ENCODE measurements around the gene DLGAP1.

DLGAP1 gene

DNA sequence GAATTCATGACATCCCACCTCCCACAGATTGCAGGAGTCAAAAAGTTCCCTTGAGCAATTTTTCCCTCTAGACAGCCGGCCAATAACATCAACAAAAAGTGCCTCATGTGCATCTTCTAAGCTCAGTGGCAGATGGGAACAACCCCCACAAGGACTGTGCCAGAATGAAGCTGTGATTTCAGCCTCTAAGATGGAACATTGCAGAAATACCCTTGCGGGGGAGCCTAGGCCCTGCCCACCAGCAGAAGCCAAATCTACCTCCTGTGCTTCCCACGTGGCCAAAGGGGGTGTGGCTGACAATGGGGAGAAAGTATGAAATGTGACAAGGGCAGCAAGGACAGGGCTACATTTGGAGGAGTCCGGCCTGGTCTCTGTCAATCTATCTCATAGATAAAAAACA lies 522.8 kb downstream of the DLGAP1 start:
- Mint-ChIP-seq H3K27me3 (no peaks in the 10 kb centered on the region), H3K9me3 (no peaks in the 10 kb centered on the region), H3K4me1 (ENCODE audit: low read depth) (no peaks in the 10 kb centered on the region), H3K27ac (no peak overlapping the region), H3K4me3 (no peak overlapping the region), H3K36me3 (ENCODE audit: low read depth) (no peaks in the 10 kb centered on the region)
- intact Hi-C loops (cut with micrococcal nuclease), result no loop called here

DNA sequence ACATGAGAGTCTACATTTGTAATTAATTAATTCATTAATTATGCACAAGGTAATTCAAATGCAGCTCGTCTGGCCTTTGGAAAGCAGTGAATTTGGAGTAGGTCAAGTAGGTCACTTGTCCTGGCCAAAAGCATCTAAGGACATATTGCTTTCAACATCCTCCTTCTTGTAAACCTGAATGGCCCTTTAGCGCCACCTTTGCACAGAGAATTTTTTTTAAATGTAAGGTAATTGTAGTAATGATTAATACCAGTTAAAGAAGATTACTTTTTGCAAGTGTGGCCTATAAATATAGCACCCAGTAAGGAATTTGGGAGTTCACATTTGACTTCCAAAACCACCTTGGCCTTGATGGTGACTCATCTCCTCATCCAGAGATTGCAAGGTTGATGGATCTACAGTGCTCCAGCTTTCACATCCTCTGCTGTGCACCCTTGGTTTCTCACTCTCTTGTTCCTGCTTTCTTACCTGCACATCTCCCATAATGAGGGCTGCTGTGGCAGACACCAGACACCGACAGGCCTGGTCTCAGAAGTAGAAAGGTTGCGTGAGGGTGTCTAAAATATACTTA lies 523.5 kb downstream of the DLGAP1 start:
- no peak overlapping the region for H3K4me3 Mint-ChIP-seq
- intact Hi-C loops (cut with micrococcal nuclease), result no loop called here
- H3K27me3 Mint-ChIP-seq, result no peaks in the 10 kb centered on the region
- H3K4me1 Mint-ChIP-seq (ENCODE audit: low read depth), result no peaks in the 10 kb centered on the region
- H3K9me3 Mint-ChIP-seq, result no peaks in the 10 kb centered on the region
- H3K27ac Mint-ChIP-seq, result no peak overlapping the region
- H3K36me3 Mint-ChIP-seq (ENCODE audit: low read depth), result no peaks in the 10 kb centered on the region

DNA sequence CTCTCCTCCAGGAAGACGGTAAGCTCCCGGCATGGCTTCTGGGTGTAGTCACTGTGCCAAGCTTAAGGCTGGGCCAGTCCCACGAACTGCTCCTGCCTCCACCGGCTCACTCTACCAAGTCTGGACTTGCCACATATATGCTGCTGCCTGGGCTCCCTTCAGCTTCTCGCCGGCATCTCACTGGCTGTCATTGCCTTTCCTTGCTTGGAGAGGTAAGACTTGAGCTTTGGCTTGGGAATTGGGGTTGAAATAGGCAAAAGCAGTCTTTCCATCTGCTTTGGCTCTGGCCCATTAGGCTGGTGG lies 524.1 kb downstream of the DLGAP1 start:
- intact Hi-C loops (cut with micrococcal nuclease), result no loop called here
- H3K27me3 Mint-ChIP-seq, result no peaks in the 10 kb centered on the region
- no peaks in the 10 kb centered on the region for H3K4me1 Mint-ChIP-seq (ENCODE audit: low read depth)
- no peaks in the 10 kb centered on the region for H3K9me3 Mint-ChIP-seq
- no peak overlapping the region for H3K4me3 Mint-ChIP-seq
- H3K36me3 Mint-ChIP-seq (ENCODE audit: low read depth), result no peaks in the 10 kb centered on the region
- H3K27ac Mint-ChIP-seq, result no peak overlapping the region

DNA sequence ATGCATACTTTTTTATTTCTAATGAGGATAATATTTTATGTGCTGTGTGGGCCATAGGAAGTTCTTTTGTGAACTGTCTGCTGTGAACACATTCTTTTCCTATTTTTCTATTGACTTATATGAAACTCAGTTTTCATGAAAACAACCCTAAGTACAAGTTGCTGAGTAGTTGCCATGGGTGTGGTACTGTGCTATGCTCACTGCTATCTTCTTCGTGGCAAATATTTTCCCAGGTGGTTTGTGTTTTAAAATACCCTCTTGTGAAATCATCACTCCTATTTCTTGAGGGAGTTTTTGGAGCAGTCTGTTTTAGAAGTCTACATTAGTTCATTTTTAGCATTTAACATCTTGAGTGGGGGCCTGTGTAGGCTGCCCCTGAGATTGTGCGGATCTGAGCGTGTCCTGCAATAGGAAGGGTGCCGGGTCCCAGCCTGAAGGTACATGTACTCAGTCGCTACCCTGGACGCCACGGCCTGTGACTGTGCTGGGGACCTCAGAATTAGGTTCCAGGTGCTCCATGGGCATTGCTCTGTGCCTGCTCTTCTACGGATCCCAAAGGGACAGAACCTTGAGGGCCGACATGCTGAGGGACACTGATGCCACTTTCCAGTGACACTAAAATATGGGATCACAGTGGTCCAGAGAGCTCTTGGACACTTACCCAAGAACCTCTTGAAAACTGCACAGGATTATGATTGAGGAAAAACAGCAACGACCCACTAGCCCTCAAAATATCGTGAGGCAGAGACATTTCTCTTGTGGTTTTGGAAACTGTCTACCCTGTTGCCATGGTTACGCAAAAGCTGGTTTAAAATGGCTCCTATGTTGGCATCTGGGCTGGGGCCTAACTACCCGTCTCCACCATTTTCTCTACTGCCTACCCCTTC lies 524.7 kb downstream of the DLGAP1 start:
- intact Hi-C loops (cut with micrococcal nuclease), result no loop called here
- Mint-ChIP-seq H3K4me3 (no peak overlapping the region), H3K27me3 (peaks cover under 1% of the 10 kb centered on the region), H3K9me3 (no peaks in the 10 kb centered on the region), H3K27ac (no peak overlapping the region), H3K4me1 (ENCODE audit: low read depth) (no peaks in the 10 kb centered on the region), H3K36me3 (ENCODE audit: low read depth) (no peaks in the 10 kb centered on the region)

DNA sequence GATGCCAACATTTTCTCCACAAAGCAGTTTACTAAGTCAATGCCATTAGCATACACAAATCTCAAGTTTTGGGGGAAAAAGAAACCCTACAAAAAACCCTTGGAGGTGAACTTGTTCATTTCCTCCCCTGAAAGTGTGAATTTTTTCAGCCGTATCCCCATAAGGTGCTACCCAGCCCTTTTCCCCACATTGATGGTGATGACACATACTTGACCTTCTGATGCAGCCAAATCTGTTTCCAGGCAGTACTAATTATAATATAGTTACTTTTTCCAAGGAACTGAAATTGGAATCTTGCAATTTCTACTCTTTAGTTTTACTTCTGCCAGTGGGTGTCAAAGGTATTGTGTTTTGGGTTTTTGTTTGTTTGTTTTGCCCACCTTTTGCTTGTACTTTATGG lies 530.7 kb downstream of the DLGAP1 start:
- H3K9me3 Mint-ChIP-seq, result no peaks in the 10 kb centered on the region
- peaks cover 11% of the 10 kb centered on the region for H3K27me3 Mint-ChIP-seq
- H3K4me1 Mint-ChIP-seq (ENCODE audit: low read depth), result peaks cover 7% of the 10 kb centered on the region
- no peak overlapping the region for H3K27ac Mint-ChIP-seq
- no peaks in the 10 kb centered on the region for H3K36me3 Mint-ChIP-seq (ENCODE audit: low read depth)
- intact Hi-C loops (cut with micrococcal nuclease), result no loop called here
- H3K4me3 Mint-ChIP-seq, result no peak overlapping the region

DNA sequence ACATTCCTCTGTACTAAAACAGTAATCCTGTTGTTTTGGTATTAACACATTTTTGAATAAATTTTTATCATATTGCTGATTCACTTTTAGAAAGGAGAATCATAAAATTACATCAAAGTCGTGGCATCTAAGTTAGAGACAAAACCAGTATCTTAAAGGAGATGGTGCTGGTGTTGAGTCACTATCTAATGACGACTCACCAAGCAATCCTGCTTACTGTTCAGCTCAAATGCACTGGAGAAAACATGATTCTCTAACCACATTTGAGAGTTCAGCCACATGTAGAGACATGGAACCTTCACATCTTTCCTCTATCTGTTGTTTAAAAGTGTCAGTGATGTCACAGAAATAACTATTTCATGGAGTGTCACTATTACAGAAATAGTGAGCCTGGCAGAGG lies 531.4 kb downstream of the DLGAP1 start:
- Mint-ChIP-seq H3K27me3 (peaks cover 11% of the 10 kb centered on the region), H3K36me3 (ENCODE audit: low read depth) (no peaks in the 10 kb centered on the region), H3K4me3 (no peak overlapping the region), H3K9me3 (no peaks in the 10 kb centered on the region), H3K27ac (no peak overlapping the region), H3K4me1 (ENCODE audit: low read depth) (peaks cover 7% of the 10 kb centered on the region)
- intact Hi-C loops (cut with micrococcal nuclease), result no loop called here

DNA sequence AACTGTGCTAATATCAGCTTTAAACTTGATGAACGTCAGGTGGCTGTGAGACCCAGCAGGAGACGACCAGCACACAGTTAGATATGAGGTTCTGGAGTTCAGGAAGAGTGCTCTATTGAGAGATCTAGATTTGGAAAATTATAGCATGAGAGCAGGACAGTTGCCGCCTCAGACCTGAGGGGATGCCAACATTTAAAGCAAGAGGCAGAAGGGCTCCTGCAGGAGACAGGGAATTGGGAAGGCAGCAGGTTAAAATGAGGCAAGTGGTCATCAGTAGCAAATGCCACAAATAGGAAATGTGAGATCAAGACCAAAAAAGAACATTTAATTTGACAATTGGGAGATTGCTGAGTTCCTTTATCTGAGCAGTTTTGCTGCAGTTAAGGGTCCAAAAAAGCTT lies 533.3 kb downstream of the DLGAP1 start:
- H3K27ac Mint-ChIP-seq, result no peak overlapping the region

DNA sequence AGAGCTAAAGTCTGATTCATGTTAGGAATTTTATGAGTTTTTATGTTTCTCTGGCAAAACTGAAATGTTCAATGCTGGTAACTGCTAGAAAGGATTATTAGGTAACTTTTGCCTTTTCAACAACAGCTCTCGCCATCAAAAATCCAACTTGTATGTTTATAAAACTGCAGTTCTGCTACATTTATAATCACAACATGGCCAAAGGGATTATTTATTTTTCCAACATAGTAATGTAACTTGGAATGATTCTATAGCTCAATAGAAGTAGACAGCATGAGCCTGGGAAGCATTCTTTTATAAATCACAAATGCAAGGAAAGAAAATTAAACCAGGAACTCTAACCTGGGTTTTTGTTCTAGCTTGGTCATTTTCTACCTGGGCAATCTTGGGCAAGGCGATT lies 534.3 kb downstream of the DLGAP1 start:
- H3K27ac Mint-ChIP-seq, result no peak overlapping the region
- peaks cover 21% of the 10 kb centered on the region for H3K27me3 Mint-ChIP-seq
- peaks cover 7% of the 10 kb centered on the region for H3K4me1 Mint-ChIP-seq (ENCODE audit: low read depth)
- H3K9me3 Mint-ChIP-seq, result no peaks in the 10 kb centered on the region
- no peaks in the 10 kb centered on the region for H3K36me3 Mint-ChIP-seq (ENCODE audit: low read depth)
- no peak overlapping the region for H3K4me3 Mint-ChIP-seq
- intact Hi-C loops (cut with micrococcal nuclease), result no loop called here

More for the DNA sequence above, 533.3 kb downstream of the DLGAP1 start:
- Mint-ChIP-seq H3K9me3 (no peaks in the 10 kb centered on the region), H3K4me3 (no peak overlapping the region), H3K36me3 (ENCODE audit: low read depth) (no peaks in the 10 kb centered on the region), H3K27me3 (peaks cover 18% of the 10 kb centered on the region), H3K4me1 (ENCODE audit: low read depth) (peaks cover 7% of the 10 kb centered on the region)
- intact Hi-C loops (cut with micrococcal nuclease), result no loop called here

DNA sequence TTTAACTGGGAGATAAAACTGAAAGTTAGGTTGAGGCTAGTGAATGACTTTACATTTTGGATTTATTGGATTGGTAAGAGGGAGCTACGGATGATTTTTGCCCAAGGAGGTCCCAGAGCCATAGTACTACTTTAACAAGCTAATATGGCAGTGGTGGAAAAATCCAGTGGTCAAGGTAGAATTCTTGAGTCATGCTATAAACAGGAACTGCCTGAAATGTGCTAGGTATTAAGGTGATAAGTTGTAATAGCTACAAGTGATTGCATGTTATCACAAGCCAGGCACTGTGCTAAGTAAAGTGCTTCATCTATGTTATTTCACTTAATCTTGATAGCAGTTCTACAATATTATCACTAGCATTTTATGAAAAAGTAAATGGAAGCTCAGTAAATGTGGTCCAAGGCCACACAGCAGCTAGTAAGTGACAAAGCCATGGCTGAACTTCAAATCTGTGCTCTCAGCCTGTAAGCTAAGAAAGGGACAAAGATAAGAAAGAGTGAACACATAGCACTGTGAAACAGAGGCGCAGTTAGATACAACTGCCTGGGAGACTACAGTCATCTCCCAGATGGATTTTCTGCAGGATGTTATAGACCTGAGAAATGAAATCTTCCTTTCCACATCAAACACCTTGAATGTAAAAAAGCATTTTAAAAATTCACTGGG lies 535.6 kb downstream of the DLGAP1 start:
- no peaks in the 10 kb centered on the region for H3K36me3 Mint-ChIP-seq (ENCODE audit: low read depth)
- no peak overlapping the region for H3K27ac Mint-ChIP-seq
- H3K4me1 Mint-ChIP-seq (ENCODE audit: low read depth), result peaks cover 3% of the 10 kb centered on the region
- H3K4me3 Mint-ChIP-seq, result no peak overlapping the region
- intact Hi-C loops (cut with micrococcal nuclease), result no loop called here
- peaks cover 18% of the 10 kb centered on the region for H3K27me3 Mint-ChIP-seq
- H3K9me3 Mint-ChIP-seq, result no peaks in the 10 kb centered on the region

DNA sequence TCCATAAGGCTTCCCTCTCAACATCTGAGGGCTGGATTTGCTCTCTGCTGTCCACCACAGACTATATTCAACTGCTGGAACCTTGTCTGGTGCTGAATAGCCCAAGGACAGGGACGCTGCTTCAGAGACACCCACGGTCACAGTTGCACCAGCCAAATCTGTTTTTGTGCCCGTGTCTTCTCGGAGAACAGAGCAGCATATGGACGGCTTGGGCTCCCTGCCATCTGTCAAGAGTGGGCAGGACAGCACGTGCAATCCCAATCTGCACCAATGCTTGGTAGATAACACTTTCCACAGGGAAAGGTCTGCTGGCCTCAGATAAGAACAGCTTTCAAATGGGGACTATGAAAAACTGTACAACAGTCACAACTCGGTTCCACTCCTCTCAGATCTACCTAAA lies 539.0 kb downstream of the DLGAP1 start:
- Mint-ChIP-seq H3K27me3 (peaks cover 13% of the 10 kb centered on the region), H3K36me3 (ENCODE audit: low read depth) (no peaks in the 10 kb centered on the region), H3K4me1 (ENCODE audit: low read depth) (peaks cover 5% of the 10 kb centered on the region), H3K4me3 (no peak overlapping the region), H3K9me3 (no peaks in the 10 kb centered on the region), H3K27ac (no peak overlapping the region)
- intact Hi-C loops (cut with micrococcal nuclease), result no loop called here

DNA sequence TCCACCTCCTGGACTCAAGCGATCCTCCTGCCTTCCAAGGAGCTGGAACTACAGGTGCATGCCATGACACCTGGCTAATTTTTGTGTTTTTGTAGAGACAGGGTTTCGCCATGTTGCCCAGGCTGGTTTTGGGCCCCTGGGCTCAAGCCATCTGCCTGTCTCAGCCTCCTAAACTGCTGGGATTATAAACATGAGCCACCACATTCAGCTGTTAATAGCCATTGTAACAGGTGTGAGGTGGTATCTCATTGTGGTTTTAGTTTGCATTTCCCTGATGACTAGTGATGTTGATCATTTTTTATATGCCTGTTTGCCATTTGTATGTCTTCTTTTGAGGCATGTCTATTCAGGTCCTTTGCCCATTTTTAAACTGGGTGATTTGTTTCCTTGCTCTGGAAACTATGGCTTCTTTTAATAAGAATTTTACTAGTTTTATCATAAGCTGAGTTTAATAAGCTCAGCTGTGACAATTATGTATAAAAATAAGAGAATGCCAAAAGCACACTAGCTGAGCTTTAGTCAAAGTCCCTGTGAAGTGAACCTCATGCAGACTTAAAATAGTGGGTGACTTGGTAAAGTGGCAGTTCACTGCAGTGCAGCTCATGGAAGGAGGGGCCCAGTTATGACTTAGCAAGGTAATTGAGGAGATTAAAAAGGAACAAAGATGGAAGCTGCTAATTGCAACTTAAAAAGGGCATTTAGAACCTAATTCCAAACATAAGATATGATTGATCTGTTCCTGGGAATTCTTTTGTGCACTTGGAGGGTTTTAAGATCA lies 540.1 kb downstream of the DLGAP1 start:
- Mint-ChIP-seq H3K36me3 (ENCODE audit: low read depth) (no peaks in the 10 kb centered on the region), H3K27ac (no peak overlapping the region), H3K9me3 (no peaks in the 10 kb centered on the region), H3K4me1 (ENCODE audit: low read depth) (peaks cover 5% of the 10 kb centered on the region), H3K4me3 (no peak overlapping the region), H3K27me3 (peaks cover 10% of the 10 kb centered on the region)
- intact Hi-C loops (cut with micrococcal nuclease), result no loop called here

DNA sequence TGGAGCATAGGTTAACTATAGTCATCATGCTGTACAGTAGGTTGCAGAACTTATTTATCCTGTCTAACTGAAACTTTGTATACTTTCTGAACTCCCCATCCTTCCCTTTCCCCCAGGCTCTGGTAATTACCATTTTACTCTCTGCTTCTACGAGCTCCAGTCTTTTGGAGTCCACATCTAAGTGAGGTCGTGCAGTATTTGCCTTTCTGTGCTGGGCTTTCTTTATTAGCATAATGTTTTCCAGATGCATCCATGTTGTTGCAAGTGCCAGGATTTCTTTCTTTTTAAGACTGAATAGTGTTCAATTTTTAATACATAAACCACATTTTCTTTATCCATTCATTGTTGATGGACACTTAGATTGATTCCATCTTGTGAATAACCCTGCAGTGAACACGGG lies 541.0 kb downstream of the DLGAP1 start:
- intact Hi-C loops (cut with micrococcal nuclease), result no loop called here
- Mint-ChIP-seq H3K27ac (no peak overlapping the region), H3K4me3 (no peak overlapping the region), H3K36me3 (ENCODE audit: low read depth) (no peaks in the 10 kb centered on the region), H3K27me3 (peaks cover 10% of the 10 kb centered on the region), H3K9me3 (no peaks in the 10 kb centered on the region), H3K4me1 (ENCODE audit: low read depth) (peaks cover 5% of the 10 kb centered on the region)

DNA sequence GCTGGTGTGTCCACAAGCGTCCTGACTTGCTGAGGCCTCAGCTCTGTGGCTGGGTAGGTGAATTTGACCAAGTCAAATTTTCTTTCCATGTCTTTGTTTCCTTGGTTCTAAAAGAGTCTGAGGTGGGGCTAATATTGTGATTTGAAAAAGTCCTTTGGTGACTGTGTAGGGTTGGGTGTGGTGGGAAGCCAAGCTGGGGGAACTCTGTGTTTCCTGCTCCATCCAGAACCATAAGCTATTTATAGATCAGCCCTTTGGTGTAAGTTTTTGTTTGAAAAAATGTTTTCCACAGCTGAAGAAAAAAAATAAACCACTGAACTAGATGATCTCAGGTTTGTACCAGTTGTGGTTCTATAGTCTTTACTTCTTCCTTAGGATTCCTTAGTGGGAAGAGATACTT lies 542.4 kb downstream of the DLGAP1 start:
- Mint-ChIP-seq H3K36me3 (ENCODE audit: low read depth) (no peaks in the 10 kb centered on the region), H3K4me1 (ENCODE audit: low read depth) (peaks cover 5% of the 10 kb centered on the region), H3K4me3 (no peak overlapping the region), H3K27me3 (peaks cover 6% of the 10 kb centered on the region), H3K9me3 (no peaks in the 10 kb centered on the region), H3K27ac (no peak overlapping the region)
- intact Hi-C loops (cut with micrococcal nuclease), result no loop called here

DNA sequence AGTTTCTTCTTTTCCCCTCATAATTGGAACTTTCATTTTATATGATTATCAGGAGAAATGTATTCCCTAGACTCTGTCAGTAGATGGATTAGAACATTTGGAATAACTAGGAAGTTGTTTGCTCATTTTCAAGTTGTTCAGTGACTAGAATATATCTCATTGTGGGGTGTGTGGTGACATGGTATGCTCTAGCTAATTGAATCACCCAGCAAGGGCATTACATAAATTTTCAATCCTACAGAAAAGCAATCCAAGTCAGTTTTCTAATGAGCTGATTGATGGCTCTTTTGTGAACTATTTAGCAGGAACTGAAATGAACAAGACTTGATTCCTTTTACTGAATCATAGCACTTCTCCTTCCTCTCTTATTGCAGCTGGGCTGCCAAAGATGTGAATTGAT lies 543.7 kb downstream of the DLGAP1 start:
- intact Hi-C loops (cut with micrococcal nuclease), result no loop called here
- Mint-ChIP-seq H3K27ac (no peak overlapping the region), H3K9me3 (no peaks in the 10 kb centered on the region), H3K36me3 (ENCODE audit: low read depth) (no peaks in the 10 kb centered on the region), H3K27me3 (peaks cover 5% of the 10 kb centered on the region), H3K4me1 (ENCODE audit: low read depth) (peaks cover 5% of the 10 kb centered on the region), H3K4me3 (no peak overlapping the region)

Data from dendritic cell treated with granulocyte-macrophage colony-stimulating factor and Interleukin-4, amounts not matched to agents 40 ng/mL and 50 ng/mL, for 4 days (primary cell).